ENCODE data around the gene CD72.

GRCh38 chr9:35598866-35599590 is 19.2 kb downstream of the CD72 start:
- TF ChIP-seq, protein P1, sequence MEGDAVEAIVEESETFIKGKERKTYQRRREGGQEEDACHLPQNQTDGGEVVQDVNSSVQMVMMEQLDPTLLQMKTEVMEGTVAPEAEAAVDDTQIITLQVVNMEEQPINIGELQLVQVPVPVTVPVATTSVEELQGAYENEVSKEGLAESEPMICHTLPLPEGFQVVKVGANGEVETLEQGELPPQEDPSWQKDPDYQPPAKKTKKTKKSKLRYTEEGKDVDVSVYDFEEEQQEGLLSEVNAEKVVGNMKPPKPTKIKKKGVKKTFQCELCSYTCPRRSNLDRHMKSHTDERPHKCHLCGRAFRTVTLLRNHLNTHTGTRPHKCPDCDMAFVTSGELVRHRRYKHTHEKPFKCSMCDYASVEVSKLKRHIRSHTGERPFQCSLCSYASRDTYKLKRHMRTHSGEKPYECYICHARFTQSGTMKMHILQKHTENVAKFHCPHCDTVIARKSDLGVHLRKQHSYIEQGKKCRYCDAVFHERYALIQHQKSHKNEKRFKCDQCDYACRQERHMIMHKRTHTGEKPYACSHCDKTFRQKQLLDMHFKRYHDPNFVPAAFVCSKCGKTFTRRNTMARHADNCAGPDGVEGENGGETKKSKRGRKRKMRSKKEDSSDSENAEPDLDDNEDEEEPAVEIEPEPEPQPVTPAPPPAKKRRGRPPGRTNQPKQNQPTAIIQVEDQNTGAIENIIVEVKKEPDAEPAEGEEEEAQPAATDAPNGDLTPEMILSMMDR (IDR thresholded peaks at IDR 0.05; ENCODE audit: low read depth, low read length): no peak
- TF ChIP-seq POLR2A (IDR thresholded peaks at IDR 0.05; ENCODE audit: extremely low read depth, insufficient read length) (no peak), MYC (IDR thresholded peaks at IDR 0.05; ENCODE audit: low read depth, low read length) (no peak)

All from NB4 (cell line).